HG03442 (cell line): ENCODE measurements around the gene BFSP1.

Experiments
- ATAC-seq: cut with Tn5 transposase; IDR thresholded peaks from one replicate; pipeline ENCODE4 v1.9.1; 2021; ENCODE audit warnings: mild to moderate bottlenecking, moderate library complexity; ENCODE audit not compliant: unreplicated experiment

Gene BFSP1

DNA sequence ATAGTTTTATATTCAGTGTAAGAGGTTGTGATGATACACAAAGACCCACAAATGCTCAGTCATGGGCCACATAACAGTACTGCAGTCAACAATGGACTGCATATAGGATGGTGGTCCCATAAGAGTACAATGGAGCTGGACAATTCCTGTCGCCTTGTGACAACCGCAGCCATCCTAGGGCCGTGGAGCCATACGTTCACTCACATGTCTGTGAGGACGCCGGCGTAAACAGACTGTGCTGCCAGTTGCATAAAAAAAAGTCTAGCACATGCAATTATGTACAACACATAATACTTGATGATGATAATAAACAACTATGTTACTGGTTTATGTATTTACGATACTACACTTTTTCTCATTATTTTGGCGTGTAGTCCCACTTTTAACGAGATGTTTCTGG lies 30.9 kb downstream of the BFSP1 start:
- ATAC-seq = no peak

DNA sequence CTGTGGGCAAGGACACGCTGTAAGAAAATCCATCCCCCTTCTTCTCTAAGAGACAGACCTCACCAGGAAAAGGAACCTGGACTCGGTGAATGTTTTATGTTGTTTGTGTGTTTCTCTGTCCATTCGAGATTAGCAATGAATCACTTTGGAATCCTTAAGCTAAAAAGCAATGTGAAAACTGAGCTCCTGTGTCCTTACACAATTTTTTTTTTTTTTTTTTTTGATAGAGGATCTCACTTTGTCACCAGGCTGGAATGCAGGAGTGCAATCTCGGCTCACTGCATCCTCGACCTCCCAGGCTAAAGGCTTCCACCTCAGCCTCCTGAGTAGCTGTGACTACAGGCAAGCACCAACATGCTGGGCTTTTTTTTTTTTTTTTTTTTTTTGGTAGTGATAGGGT lies 32.1 kb downstream of the BFSP1 start:
- ATAC-seq = no peak

DNA sequence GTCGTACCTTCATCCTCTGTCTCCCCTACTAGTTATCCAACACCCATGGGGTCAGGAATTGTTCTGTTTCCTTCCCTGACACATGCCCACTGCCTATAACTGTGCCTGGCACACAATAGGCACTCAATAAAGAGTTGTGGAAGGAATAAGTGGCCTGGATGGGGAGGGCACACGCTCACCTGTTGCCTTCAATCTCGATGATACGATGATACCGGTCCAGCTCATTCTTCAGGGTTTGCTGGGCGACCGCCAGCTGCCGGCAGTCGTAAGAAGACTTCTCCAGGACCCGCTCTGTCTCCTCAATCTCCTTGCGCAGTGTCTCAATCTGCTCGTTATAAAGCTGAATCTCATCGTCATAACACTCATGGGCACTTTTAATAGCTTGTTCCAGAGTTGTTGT lies 32.5 kb downstream of the BFSP1 start:
- no peak for ATAC-seq

GRCh38 chr20:17497821-17498580 lies 33.2 kb downstream of the BFSP1 start:
- no peak for ATAC-seq

DNA sequence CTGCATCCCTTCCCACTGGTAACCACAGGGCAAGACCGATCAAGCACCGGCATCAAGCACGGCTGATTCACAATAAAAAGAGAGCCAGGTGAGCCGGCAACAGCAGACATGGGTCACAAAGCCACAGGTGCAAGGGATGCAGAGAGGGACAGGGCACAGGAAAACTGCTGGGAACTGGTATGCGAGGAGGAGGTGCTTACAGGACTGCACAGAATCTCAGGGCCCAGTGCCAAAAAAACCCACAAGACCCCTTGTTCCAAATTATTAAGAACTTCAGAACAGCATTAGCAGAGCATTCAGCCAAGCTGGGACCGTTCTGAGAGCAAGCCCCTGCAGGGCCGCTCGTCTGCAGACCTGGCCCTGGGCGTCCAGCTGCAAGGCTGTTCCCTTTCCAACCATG lies 35.4 kb downstream of the BFSP1 start:
- ATAC-seq = no peak

GRCh38 chr20:17494201-17494600 lies 37.0 kb downstream of the BFSP1 start:
- ATAC-seq = no peak

- no peak for ATAC-seq
These were observed 38.0 kb downstream of the BFSP1 start for GRCh38 chr20:17493173-17493572.

DNA sequence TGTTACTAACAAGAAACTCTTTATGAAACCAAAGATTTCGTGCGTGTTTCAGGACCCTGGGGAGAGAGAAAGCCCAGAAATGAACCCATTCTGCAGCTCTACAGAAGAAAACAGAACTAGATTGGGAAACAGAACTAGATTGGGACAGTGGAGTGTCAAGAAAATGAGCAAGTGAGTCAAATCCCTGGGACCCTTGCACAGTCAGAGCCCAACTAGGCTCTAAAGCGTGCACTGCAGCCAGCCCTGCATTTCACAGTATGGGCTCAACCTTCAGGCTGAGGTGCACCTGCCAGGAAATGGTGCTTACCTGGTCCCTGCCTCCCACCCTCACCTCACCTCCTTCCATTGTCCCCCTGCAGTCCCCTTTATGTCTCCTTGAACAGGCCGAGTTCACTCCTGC lies 39.7 kb downstream of the BFSP1 start:
- no peak for ATAC-seq

- ATAC-seq = no peak
These were observed 40.1 kb downstream of the BFSP1 start for GRCh38 chr20:17491041-17491440.

- ATAC-seq = no peak
These were observed 40.7 kb downstream of the BFSP1 start for GRCh38 chr20:17490501-17490900.

DNA sequence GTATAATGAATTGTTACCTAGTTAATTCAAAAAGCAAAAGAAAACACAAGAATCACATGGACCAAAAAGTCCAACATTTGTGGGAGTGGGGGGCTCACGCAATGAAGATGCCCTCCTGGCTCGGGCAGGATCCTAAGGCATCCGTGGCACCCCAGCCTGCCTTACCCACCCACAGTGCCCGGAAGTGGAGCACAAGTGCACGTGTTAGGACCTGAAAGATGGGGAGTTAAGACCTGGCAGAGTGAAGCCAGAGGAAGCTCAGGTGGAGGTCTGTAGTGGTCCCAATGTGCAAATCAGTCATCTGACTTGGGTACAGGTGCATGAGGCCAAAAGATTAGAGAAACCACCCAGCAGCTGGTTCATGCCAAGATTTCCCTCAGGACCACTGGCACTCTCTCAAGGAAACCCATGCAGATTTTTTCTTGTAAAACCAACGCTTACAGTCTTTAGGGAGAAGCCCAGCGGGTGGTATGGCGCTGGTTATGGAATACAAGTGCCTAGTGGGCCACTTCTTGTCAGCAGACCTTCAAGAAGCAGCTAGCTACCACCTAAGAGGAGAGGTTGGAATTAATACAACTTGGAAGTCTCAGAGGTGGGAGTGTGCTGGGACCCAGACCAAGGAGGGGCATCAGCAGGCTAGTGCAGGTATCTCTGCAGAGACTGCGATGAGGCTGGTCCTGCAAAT lies 42.1 kb downstream of the BFSP1 start:
- ATAC-seq = no peak

DNA sequence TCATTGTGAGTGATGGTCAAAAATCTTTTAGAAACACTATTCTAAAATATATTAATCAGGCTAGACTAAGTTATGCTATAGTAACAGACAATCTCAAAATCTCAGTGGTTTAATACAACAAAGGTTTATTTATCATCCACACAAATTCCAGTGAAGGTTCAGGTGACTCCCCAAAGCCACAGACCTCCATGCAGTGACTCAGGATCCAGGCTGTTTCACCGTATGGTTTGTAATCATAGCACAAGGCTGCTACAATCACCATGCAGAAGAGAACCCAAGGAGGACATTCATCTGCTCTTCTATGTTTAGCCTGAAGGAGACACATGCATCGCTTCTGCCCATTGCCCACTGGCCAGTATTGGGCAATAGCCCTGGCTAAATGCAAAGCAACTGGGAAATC lies 46.2 kb downstream of the BFSP1 start:
- no peak for ATAC-seq

DNA sequence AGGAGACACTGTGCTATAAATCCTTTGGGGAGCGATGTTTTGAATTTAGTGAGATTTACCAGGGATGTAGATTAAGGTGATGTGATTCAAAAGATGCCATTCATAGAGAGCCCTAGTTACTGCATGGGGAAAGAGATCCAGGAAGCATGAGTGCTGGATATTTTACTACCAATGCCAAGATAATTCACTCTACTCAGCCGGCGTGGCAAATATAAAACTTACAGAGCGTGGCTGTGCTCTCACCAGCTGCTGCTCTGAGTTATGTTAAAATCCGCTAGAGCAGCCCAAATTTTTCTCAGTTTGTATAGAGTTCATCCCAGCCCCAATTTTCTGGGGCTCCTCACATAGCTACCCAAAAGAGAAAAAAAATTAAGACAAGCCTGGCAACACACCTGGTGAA lies 48.6 kb downstream of the BFSP1 start:
- ATAC-seq = no peak

GRCh38 chr20:17481661-17482060 lies 49.5 kb downstream of the BFSP1 start:
- no peak for ATAC-seq

DNA sequence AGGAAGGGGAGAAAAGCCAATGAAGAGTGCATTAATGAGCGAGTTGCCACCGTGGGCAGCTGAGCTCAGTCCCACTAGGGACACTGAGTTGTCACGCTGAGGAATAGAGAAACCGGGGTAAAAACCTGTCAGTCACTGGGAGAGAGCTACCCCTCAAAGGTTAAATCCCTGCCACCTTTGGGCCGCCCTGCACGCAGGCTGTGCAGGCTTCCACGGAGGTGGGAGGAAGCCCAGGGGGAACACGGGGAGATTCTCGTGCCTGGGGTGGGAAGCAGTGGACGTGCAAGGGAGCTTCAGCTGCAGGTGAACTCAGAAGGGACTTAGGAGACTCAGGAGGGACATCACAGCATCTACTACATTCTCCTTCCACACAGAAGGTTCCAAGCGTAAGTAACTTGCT lies 50.5 kb downstream of the BFSP1 start:
- ATAC-seq = no peak

- no peak for ATAC-seq
These were observed 52.0 kb downstream of the BFSP1 start for GRCh38 chr20:17479063-17479657.

DNA sequence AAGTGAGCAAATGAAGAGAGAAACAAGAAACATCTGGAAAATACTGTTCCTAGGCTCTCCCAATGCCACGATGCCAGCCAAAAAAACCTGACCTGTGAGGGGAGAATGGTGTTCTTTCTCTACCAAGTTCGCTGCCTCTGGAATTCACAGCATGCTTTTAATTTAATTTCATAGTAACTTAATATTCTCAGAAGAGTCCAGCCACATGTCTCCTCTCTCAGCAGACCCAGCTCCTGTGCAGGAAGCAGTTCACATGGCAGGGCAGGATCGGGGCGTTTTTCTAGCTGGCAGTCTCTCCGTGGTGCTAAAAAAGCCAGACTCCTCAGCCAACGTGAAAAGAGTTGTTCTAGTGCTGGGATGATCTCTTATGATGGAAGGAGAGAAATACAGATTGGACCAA lies 57.5 kb downstream of the BFSP1 start:
- ATAC-seq = no peak

DNA sequence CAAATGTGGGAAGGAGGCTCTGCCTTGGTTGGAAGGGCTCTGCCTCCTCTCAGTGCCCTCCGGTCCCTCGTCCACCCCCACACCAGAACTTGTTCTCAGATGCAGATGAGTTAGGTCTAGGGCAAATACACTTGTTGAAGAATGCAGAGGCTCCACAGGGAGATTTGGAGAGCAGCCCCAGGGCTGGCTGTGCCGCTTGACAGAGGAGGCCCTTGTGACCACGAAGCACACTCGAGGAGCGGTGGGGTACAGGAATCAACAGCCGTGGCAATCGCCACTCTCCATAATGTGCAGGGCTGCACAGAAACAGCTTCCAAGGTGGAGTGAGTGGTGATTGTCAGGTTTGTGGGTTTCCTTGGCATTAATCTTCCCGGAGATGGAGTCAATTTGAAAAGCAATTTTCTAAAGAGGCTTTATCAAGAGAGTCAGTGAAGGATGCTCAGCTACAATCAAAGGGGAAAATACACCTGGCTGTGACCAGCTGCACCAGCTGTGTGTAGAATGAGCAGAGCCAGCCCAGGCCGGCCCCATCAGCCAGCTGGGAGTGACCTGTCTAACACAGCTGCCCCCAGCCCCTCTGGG lies 59.5 kb downstream of the BFSP1 start:
- ATAC-seq = no peak

- no peak for ATAC-seq
These were observed 60.2 kb downstream of the BFSP1 start for GRCh38 chr20:17470973-17471372.

DNA sequence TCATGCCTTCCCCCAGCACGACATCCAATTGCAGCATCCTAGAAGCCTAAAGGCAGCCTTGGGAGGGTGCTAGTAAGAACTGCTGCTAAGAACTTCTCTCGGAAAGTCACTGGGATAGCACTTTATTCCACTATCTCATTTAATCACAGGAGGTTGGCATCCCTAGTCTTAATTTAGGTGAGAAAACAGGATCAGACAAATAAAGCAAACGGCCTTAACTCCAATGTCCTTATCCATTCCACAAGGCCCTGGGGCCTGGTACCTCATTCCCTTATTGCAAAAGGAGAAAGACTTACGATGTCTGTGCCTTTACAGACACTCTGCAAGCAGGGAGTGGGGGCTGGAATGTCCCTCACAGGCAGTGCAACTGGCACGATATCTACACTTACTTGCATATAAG lies 60.7 kb downstream of the BFSP1 start:
- ATAC-seq = no peak

DNA sequence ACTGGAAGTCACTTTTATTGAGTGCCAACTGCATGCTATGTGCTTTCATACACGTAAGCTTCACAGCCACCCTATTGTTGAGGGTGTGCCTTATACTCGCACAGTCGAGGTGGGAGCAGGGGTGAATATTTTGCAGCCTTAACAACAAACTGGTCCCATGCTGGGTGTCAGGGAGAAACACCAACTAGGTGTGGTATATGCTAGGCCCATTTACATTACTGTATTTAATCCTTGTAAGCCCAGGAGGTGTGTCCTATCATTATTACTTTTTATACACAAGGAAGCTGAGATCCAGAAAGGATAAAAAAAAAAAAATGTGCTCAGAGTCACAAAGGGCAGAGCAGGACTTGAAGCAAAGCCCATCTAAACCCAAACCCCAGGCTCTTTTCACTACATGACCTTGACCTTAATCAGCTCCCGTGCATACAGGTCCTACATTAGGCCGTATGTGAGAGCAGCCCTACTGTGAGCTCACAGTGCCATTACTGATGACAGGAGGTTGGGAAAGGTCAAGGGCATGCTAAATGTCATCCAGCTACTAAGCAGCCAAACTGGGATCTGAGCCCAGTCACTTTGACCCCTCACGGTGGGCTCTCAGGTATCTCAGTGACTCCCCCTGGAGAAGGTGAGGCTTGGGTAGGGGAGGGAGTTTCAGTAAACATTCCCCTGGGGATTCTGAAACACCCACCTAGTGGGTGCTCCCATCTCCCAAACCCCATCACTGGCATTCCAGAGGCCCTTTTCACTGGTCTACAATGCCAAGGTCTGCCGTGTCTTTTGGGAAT lies 61.7 kb downstream of the BFSP1 start:
- ATAC-seq = no peak
